GM23338 (cell line): ENCODE measurements around the gene CAPG. TPM values are rescaled to one million over a fixed set of nuclear protein-coding genes. Genes with fewer than 3 reads are reported as not detected.

Source experiments
- ATAC-seq: fragments of 200-7000 bp; cut with Tn5 transposase; 3 replicates; pipeline ENCODE4 v1.9.1; 2020
- DNase-seq: peaks from one replicate; pipeline ENCODE4 v3.0.0-alpha.2; 2015; ENCODE audit warnings: low spot score
- H2AFZ ChIP-seq: fragments of 200-600 bp; sonication (generic); 2 replicates; pipeline ENCODE4 v1.8.0; 2016; ENCODE audit warnings: antibody characterized with exemption, mild to moderate bottlenecking, moderate library complexity
- H3F3A ChIP-seq: fragments of 200-600 bp; sonication (generic); replicated peaks from 2 replicates; pipeline ENCODE4 v1.8.0; 2017; ENCODE audit warnings: antibody characterized with exemption, mixed run types, low read depth
- H3K27ac ChIP-seq: fragments of 200-600 bp; sonication (generic); 2 replicates; pipeline ENCODE4 v1.6.1; 2016; ENCODE audit warnings: low read depth
- H3K27me3 ChIP-seq: fragments of 200-600 bp; sonication (generic); 2 replicates; pipeline ENCODE4 v1.8.0; 2016; ENCODE audit warnings: mild to moderate bottlenecking, mixed run types, moderate library complexity; ENCODE audit not compliant: insufficient read depth
- H3K36me3 ChIP-seq: fragments of 200-600 bp; sonication (generic); 2 replicates; pipeline ENCODE4 v1.8.0; 2016; ENCODE audit warnings: mild to moderate bottlenecking; ENCODE audit not compliant: insufficient read depth
- H3K4me1 ChIP-seq: fragments of 200-600 bp; sonication (generic); 2 replicates; pipeline ENCODE4 v1.8.0; 2016; ENCODE audit warnings: mild to moderate bottlenecking, moderate library complexity; ENCODE audit not compliant: insufficient read depth
- H3K4me2 ChIP-seq: fragments of 200-600 bp; sonication (generic); 2 replicates; pipeline ENCODE4 v1.7.1; 2017; ENCODE audit warnings: mixed run types
- H3K4me3 ChIP-seq: fragments of 200-600 bp; sonication (generic); 2 replicates; pipeline ENCODE4 v1.6.1; 2016; ENCODE audit warnings: mixed run types
- H3K79me2 ChIP-seq: fragments of 200-600 bp; sonication (generic); replicated peaks from 2 replicates; pipeline ENCODE4 v1.8.0; 2017; ENCODE audit warnings: mild to moderate bottlenecking; ENCODE audit not compliant: insufficient read depth
- H3K9me2 ChIP-seq: fragments of 200-600 bp; sonication (generic); 2 replicates; pipeline ENCODE4 v1.8.0; 2017; ENCODE audit not compliant: insufficient read depth
- H4K20me1 ChIP-seq: fragments of 200-600 bp; sonication (generic); replicated peaks from 2 replicates; pipeline ENCODE4 v1.8.0; 2017; ENCODE audit warnings: mild to moderate bottlenecking; ENCODE audit not compliant: insufficient read depth
- H3K27ac Mint-ChIP-seq: 2 replicates; pipeline ENCODE4 v1.8.0; 2020; ENCODE audit warnings: inconsistent platforms, mild to moderate bottlenecking, moderate library complexity, mixed read lengths
- H3K27me3 Mint-ChIP-seq: 3 replicates; pipeline ENCODE4 v1.8.0; 2022; ENCODE audit warnings: low read depth, mild to moderate bottlenecking, moderate library complexity, mixed read lengths, inconsistent platforms; ENCODE audit not compliant: insufficient read depth, poor library complexity
- H3K36me3 Mint-ChIP-seq: 3 replicates; pipeline ENCODE4 v1.8.0; 2021; ENCODE audit warnings: low read depth, mild to moderate bottlenecking, inconsistent platforms, moderate library complexity, mixed read lengths
- H3K4me1 Mint-ChIP-seq: 3 replicates; pipeline ENCODE4 v1.8.0; 2020; ENCODE audit warnings: mild to moderate bottlenecking, inconsistent platforms, mixed read lengths
- H3K4me3 Mint-ChIP-seq: 3 replicates; pipeline ENCODE4 v1.8.0; 2021; ENCODE audit warnings: moderate library complexity, mild to moderate bottlenecking, inconsistent platforms, mixed read lengths
- H3K9me3 Mint-ChIP-seq: 3 replicates; pipeline ENCODE4 v1.8.0; 2020; ENCODE audit warnings: moderate library complexity, mild to moderate bottlenecking, inconsistent platforms, mixed read lengths
- CREB1 ChIP-seq: fragments of 250-450 bp; sonication (Bioruptor Pico); IDR thresholded peaks from 2 replicates; pipeline ENCODE4 v1.5.0; 2020; ENCODE audit warnings: low read depth, mild to moderate bottlenecking, moderate library complexity
- CTCF ChIP-seq, 2 experiments: fragments of 200-600 bp in 1 of 2; sonication (generic) in 1 of 2; conservative IDR thresholded peaks; 2 replicates each; pipeline versions ENCODE4 v1.5.1 to v1.6.1; 2016 to 2017; ENCODE audit warnings: antibody characterized with exemption in 2 of 2, low read depth in 2 of 2, mild to moderate bottlenecking in 2 of 2, moderate library complexity in 1 of 2
- ETS1 ChIP-seq: IDR thresholded peaks from 2 replicates; pipeline ENCODE4 v1.6.1; 2016; ENCODE audit warnings: antibody characterized with exemption
- EZH2phosphoT487 ChIP-seq: fragments of 200-600 bp; sonication (generic); IDR thresholded peaks from one replicate; pipeline ENCODE4 v1.8.1; 2018; ENCODE audit warnings: antibody characterized with exemption; ENCODE audit not compliant: unreplicated experiment
- JUNB ChIP-seq: IDR thresholded peaks from one replicate; pipeline ENCODE4 v1.6.1; 2016; ENCODE audit warnings: antibody characterized with exemption; ENCODE audit not compliant: unreplicated experiment
- NANOG ChIP-seq: IDR thresholded peaks from 2 replicates; pipeline ENCODE4 v1.6.1; 2016; ENCODE audit warnings: antibody characterized with exemption, borderline replicate concordance
- POLR2AphosphoS5 ChIP-seq: IDR thresholded peaks from 2 replicates; pipeline ENCODE4 v1.6.1; 2016; ENCODE audit warnings: antibody characterized with exemption, low read depth
- REST ChIP-seq: IDR thresholded peaks from one replicate; pipeline ENCODE4 v1.6.1; 2018; ENCODE audit warnings: antibody characterized with exemption; ENCODE audit not compliant: unreplicated experiment
- STAT1 ChIP-seq: IDR thresholded peaks from one replicate; pipeline ENCODE4 v1.6.1; 2016; ENCODE audit warnings: antibody characterized with exemption; ENCODE audit not compliant: unreplicated experiment
- ZNF114 ChIP-seq: fragments of 250-450 bp; sonication (Bioruptor Pico); IDR thresholded peaks from 2 replicates; pipeline ENCODE4 v1.5.0; 2020; ENCODE audit warnings: mild to moderate bottlenecking, moderate library complexity
- ZNF331 ChIP-seq: fragments of 250-450 bp; sonication (Bioruptor Pico); IDR thresholded peaks from 2 replicates; pipeline ENCODE4 v1.5.0; 2020; ENCODE audit warnings: low read depth, mild to moderate bottlenecking, moderate library complexity
- ZNF462 ChIP-seq: fragments of 250-450 bp; sonication (Bioruptor Pico); IDR thresholded peaks from 2 replicates; pipeline ENCODE4 v1.5.0; 2020; ENCODE audit warnings: mild to moderate bottlenecking, moderate library complexity
- polyA plus RNA-seq: library from polyadenylated mRNA; unstranded; fragments of >200 nt; fragmentation: Nextera tagmentation; extraction: Ambion mirVana; gene quantifications from 2 replicates; pipeline ENCODE4 v1.2.1, GENCODE V29; 2016
- total RNA-seq: library from RNA; depleted of rRNA; stranded (reverse); fragments of >200 nt; shearing (Covaris generic); gene quantifications from 2 replicates; pipeline ENCODE4 v1.2.3, GENCODE V29; 2014

CAPG gene
- total and polyA plus RNA-seq, 2 experiments from 2014 or later: 88.7 to 104 TPM

- Histone ChIP-seq H3K79me2 (no peaks in the 10 kb centered on the region), H2AFZ (no peak overlapping the region), H3F3A (no peaks in the 10 kb centered on the region), H3K27ac (no peak overlapping the region), H4K20me1 (no peaks in the 10 kb centered on the region), H3K4me3 (no peak overlapping the region), H3K36me3 (peaks cover 16% of the 10 kb centered on the region), H3K27me3 (no peaks in the 10 kb centered on the region), H3K4me1 (no peaks in the 10 kb centered on the region), H3K9me2 (no peaks in the 10 kb centered on the region), H3K4me2 (no peak overlapping the region)
- no peak for ATAC-seq
- no peak overlapping the region for H3K4me3 Mint-ChIP-seq
- H3K27ac Mint-ChIP-seq: no peak overlapping the region
- H3K36me3 Mint-ChIP-seq: peaks cover 41% of the 10 kb centered on the region
- peaks cover 19% of the 10 kb centered on the region for H3K9me3 Mint-ChIP-seq
- no peaks in the 10 kb centered on the region; the same call in 2 of the 3 replicates for H3K4me1 Mint-ChIP-seq
- H3K27me3 Mint-ChIP-seq: peaks cover 4% of the 10 kb centered on the region
- DNase-seq: no peak
- TF ChIP-seq ZNF114: no peak
- no peak for TF ChIP-seq CTCF (conservative IDR thresholded peaks at IDR 0.05; ENCODE audit: low read depth in 2 of 2)
- no peak for TF ChIP-seq ZNF331
- TF ChIP-seq STAT1: no peak
- TF ChIP-seq JUNB: no peak
- no peak for TF ChIP-seq POLR2AphosphoS5
- TF ChIP-seq NANOG: no peak
- TF ChIP-seq EZH2phosphoT487: no peak
- no peak for TF ChIP-seq CREB1
- TF ChIP-seq ZNF462 (CRISPR knock-in tag): no peak
- TF ChIP-seq REST: no peak
- TF ChIP-seq ETS1: no peak
Observed at GRCh38 chr2:85376291-85377065, 33.7 kb downstream of the CAPG start.
